Measurements from ENCODE around the gene EMX1.

The EMX1 gene

DNA sequence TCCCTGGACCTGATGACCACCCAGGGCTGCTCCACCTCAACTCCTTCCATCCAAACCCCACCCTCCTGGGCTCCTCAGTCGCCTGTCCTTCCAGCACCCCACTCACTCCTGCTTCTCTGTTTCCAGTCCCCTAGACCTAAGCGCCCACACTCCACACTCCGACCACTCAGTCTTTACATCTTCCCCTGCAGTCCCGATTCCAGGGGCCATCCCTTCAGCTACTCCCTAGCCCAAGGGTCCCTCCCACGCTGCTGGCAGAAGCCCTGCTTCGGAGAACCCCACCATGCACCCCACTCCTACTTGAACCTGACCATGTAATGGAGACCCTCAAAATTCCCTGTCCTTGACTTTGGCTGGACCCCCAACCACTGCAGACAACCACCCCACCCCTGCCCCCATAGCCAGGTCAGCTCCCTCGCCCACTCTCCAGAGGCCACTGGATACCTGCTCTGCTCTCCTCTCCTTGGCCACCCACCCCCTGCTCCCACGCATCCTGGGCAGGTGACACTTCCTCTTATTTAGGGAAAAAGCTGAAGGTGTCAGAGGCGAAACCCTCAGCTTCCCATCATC is 28.2 kb downstream of the EMX1 start:
- no peak for DNase-seq

DNA sequence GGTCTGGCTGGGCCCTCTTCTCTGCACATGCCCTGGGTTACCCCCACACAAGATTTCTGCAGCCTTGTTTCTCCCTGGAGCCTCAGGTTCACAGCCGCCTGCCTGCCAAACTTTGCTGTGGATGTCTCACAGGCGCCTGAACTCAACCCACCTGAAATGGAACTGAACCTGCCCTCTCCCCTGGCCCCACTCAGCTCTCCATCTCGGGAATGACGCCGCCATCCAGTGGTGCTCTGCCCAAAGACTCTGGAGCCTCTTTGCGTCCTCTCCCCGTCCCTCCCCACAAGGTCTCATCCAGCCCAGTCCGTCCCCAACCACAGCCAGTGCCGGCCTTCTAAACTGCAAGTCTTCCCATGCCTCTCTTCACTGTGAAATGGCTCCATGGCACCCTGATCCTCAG is 29.1 kb downstream of the EMX1 start:
- no peak for DNase-seq

DNA sequence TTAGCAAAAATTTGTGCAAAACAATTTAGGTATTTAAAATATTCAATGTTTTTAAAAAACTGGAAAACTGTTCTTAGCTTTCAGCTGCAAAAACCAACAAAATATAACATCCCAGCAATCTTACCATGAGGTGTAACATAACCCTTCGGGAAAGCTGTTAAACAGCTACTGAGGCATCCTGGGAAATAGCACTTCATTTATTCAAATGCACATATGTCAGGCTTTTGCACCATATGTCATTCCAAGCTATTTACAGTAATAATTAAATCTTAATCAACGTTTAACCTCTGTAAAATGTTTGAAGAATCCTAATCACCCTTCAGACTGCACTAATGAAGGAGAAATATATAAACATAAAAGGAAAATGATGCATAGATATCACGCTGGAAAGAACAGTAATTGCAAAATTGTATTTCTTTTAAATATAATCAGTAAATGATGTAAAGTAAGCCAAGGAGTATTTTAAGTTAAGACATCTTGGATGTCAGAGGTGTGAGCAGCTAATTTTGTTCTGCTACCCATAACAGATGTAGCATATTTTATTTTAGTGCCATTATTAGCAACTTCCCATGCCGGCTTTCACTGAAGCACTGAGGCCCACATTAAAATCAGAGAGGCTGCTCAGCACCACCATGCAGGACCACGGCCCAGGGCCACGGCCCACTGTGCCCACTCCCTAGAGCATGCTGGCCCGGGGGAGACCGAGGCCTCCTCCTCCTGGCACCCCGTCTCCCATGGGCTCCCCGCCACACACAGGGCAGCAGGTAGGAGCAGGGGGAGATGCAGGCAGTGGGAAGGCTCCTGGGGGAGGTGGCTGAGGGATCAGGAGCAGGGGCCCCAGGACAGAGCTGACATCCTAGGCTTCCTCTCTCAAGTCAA is 30.9 kb downstream of the EMX1 start:
- no peak for DNase-seq

- no peak for DNase-seq
Observed at GRCh38 chr2:72949045-72949444, 31.7 kb downstream of the EMX1 start.

DNA sequence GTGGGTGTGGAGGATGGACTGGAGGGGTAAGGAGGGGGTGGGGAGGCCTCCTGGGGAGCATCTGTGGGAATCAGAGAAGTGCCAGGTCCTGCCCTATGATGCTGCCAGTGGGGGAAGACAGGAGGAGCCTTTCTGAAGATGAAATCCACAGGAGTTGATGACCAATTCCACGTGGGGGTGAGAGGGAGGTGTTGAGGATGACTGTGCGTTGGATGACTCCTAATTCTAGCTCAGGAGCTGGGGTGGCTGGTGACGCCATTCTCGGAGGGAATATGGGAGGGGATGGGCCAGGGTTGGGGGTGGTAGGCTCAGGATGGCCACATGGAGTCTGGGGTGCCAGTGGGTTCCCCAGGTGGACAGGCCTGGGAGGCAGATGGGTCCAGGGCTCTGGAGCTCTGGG is 32.3 kb downstream of the EMX1 start:
- DNase-seq = no peak

GRCh38 chr2:72950558-72951255 is 33.4 kb downstream of the EMX1 start:
- no peak for DNase-seq

DNA sequence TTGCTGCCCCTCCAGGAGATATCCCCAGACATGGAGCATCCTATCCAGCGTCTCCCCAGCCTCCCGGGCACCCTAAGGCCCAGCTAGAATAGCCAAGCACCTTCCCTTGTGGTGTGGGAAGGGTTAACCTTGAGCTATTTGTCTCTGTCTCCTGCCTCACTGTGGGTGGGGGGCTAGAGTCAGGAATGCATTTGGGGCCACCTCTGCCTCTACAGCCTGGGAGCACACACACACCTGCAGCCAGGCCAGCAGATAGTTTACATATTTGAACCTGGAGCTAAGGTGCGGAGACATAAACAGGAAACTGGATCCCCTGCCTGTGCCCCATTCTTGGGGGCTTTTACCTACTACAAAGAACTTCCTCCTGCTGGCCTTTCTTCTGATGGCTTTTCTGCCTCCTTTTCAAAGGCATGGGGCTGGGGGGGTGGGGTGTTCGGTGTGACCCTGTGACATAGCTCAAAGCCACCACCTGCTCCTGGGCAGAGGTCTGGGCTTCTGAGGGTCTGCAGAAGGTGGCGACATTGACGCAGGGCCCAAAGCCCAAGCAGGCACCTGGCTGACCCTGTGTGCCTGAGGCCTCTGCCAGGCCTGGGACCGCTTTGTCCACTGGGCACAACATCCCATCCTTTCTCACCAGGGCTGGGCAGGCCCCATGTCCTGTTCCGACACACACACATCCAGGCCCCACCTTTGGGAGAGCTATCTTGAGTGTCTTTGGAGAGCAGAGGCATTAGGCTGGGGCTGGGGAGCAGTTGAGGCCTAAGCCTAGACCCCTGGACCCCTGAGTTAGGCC is 34.2 kb downstream of the EMX1 start:
- DNase-seq = no peak

DNA sequence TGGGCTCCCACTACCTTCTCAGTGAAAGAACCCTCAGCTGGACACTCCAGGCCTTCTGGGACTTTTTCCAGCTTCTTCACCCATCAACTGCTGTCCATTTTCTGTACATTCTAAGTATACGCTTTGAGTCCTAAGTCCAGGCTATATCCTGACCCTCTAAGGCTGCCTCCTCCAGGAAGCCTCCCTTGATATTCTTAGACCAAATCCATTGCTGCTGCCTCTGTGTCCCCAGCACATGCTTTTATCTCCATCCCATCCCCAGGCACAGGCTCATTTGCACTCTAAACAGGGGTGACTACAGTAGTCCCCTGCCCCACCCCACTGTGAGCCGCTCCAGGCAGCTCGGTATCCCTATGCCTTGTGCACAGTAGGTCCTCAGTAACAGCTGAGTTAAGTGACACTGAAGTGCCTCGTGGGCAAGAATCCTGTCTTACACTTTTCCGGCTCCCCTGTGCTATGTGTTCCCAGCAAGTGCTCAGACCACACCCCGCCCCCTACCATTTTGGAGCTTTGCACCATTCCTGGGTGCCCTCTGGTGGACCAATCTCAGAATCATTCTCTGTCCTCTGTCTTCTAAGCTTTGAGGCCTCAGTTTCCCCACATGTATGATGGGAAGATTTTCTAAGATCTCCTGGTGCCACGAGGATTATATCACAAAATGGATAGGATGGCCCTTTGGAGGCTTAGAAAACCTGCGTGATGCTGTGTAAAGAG is 34.9 kb downstream of the EMX1 start:
- no peak for DNase-seq

GRCh38 chr2:72952961-72953360 is 35.6 kb downstream of the EMX1 start:
- no peak for DNase-seq

DNA sequence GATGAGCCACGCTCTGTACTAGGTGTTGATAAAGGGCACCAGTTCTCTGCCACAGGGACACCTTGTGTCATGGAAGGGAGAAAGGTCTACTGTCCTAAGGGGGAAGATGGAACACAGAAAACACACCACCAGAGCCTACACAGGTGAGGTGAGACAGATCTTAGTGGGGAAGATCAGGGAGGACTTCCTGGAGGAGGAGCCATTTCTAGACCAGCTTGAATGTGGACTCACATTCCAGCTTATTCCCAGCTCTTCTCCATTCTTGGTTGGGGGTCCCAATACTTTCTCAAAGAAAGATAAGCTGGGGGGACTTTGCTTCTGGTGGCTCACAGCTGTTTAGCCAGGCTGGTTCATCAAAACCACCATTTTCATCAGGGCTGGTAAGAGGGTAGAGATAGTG is 36.2 kb downstream of the EMX1 start:
- DNase-seq = no peak

DNA sequence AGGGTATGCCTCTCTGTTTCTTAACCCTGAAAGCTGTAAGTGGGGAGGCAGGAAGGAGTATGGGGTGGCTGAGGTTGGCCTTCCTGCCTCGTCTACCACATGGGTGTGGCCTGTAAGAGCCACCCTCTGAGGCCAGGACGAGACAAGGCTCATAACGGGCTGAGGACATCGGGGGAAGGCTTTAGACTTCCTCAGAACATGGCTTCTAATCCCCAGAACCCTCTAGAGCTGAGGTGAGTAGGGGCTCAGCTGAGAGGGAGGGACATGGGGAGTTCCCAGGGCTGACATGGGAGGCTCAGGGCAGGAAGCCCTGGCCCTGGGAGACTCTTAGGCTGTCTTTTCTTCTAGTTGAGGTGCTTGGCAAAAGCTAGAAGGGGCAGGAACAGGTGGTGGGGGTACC is 36.7 kb downstream of the EMX1 start:
- no peak for DNase-seq

GRCh38 chr2:72954376-72955227 is 37.3 kb downstream of the EMX1 start:
- DNase-seq = no peak

DNA sequence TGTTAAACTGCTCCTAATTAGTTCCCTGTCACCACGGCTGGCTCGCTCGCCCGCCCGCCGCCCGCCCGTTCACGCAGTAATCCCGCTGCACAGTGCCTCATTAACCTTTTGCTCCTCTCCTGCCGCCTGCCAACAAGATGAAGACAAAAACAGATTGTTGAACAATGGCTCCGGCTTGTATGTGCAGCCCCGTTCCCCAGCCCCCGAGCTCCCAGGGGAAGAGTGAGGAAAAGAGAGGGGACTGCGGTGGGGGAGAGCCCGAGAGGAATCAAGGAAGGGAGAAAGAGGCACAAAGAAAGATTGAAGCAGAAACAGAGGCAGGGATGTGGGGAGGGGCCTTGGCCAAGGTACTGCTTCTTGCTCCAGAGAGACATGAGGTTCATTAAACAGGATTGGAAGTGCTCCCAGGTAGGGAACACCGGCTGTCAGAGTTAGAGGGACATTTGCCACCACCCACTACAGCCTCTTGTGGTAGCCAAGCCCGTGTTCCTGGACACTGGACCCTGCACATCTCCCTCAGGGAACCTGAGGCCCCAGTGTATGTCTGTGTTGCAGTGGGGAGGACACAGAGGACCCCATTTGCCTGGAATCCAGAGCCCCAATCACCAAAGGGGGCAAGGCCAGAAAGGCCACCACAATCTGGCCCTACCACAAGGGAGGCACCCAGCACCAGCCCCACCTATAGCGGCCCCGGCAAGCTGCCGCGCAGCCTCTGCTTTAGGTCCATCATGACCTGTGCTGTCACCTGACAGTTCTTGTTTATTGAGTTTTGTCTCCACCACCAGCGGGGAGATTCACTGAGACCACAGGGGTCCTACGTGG is 38.1 kb downstream of the EMX1 start:
- DNase-seq = no peak

DNA sequence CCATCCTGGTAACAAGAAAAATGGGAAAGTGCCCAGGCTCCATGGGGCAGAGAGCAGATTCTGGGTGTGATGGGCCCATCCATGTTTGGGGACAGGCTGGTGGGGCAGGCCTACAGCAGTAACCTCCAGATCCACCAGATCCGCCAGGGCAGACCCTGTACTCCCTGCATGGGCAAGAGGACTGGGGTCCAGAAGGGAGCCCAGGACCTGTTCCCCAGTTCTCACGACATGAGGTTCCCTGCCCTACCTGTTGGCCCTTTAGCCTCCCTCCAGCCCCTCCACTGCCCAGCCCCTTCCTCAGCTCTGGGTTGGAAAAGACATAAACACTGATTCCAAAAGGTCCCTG is 38.7 kb downstream of the EMX1 start:
- no peak for DNase-seq

DNA sequence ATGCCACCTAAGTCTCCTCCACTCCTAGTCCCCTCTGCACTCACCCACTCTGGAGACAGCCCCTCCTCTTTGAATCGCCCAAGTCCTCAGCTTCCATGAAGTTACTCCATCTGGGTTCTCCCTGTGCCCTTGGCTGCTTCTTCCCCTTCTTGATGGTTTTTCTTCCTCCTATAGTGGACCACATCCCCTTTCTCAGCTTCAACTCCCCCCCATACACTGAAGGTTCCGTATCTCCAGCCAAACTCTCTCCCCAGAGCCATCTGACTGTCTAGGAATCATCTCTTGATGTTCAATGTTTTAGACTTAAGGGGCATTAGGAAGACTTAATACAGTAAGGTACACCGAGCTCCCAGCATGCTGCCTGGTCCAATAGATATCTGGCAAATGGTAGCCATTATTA is 39.6 kb downstream of the EMX1 start:
- no peak for DNase-seq

GRCh38 chr2:72958542-72959385 is 41.4 kb downstream of the EMX1 start:
- no peak for DNase-seq

DNA sequence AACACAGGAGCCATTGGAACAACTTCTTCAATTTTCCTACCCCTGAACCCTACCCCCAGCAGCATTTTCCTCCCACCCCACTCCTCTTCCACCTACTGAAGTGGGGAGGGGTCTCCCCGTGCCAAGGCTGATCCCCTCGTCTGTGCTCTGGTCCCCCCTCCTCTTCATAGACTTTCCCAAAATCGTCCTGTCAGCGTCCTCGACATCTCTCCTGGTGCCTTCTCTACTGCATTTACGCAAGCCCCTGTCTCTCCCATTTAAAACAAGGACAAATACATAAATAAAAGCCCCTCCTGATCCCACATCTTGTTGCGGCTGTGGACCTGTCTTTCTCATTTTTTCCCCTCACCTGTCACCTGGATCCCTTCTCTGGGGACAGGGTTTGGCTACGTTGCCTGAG is 42.2 kb downstream of the EMX1 start:
- DNase-seq = no peak

- DNase-seq = no peak
Observed at GRCh38 chr2:72959995-72960981, 43.0 kb downstream of the EMX1 start.
